IMR-90 (cell line): ENCODE measurements around the gene PLIN5. TPM values are rescaled to one million over a fixed set of nuclear protein-coding genes. Genes with fewer than 3 reads are reported as not detected.

ENCODE experiments used
- ATAC-seq: fragments of 200-7000 bp; cut with Tn5 transposase; 2 replicates; pipeline ENCODE4 v1.9.1; 2020; ENCODE audit warnings: low read depth, mild to moderate bottlenecking, moderate library complexity
- BruUV-seq: library from RNA; stranded (reverse); fragments of 400-500 nt; replicated peaks from 2 replicates; lab custom pipeline; 2021; lab: Mats Ljungman, UMichigan
- CTCF ChIA-PET: fragments of 300-600 bp; formaldehyde crosslinking; extraction: SDS; loops from one replicate; lab custom pipeline; 2021; ENCODE audit warnings: antibody characterized with exemption; lab: Yijun Ruan, JAX
- POLR2A ChIA-PET: fragments of 300-600 bp; sonication (Branson Sonifier 250); formaldehyde crosslinking; loops from one replicate; lab custom pipeline; 2022; ENCODE audit warnings: antibody characterized with exemption; ENCODE audit not compliant: unreplicated experiment; lab: Charles Lee
- DNase-seq: peaks from one replicate; pipeline ENCODE4 v3.0.0; 2013
- H2AFZ ChIP-seq: replicated peaks from 2 replicates; pipeline ENCODE3; 2013; ENCODE audit warnings: low read length, mild to moderate bottlenecking; ENCODE audit not compliant: poor library complexity
- H2AK5ac ChIP-seq: 2 replicates; pipeline ENCODE4 v1.6.1; 2013; ENCODE audit warnings: low read depth, low read length, inconsistent platforms
- H2AK9ac ChIP-seq: replicated peaks from 2 replicates; pipeline ENCODE3; 2013; ENCODE audit warnings: mild to moderate bottlenecking, low read depth, low read length, moderate library complexity; ENCODE audit not compliant: poor library complexity
- H2BK120ac ChIP-seq: 2 replicates; pipeline ENCODE4 v1.6.1; 2013; ENCODE audit warnings: low read depth, low read length, inconsistent platforms
- H2BK15ac ChIP-seq: 3 replicates; pipeline ENCODE4 v1.6.1; 2013; ENCODE audit warnings: low read depth, low read length, inconsistent platforms
- H2BK20ac ChIP-seq: 2 replicates; pipeline ENCODE4 v1.6.1; 2013; ENCODE audit warnings: low read depth, mild to moderate bottlenecking, inconsistent platforms, low read length, moderate library complexity
- H2BK5ac ChIP-seq: 2 replicates; pipeline ENCODE4 v1.6.1; 2013; ENCODE audit warnings: mild to moderate bottlenecking, low read depth, low read length, inconsistent platforms; ENCODE audit not compliant: poor library complexity, severe bottlenecking
- H3K14ac ChIP-seq: replicated peaks from 2 replicates; pipeline ENCODE4 v1.6.1; 2013; ENCODE audit warnings: low read depth, low read length, inconsistent platforms
- H3K18ac ChIP-seq: 2 replicates; pipeline ENCODE4 v1.6.1; 2013; ENCODE audit warnings: low read depth, low read length, control low read depth
- H3K23ac ChIP-seq: 2 replicates; pipeline ENCODE4 v1.6.1; 2013; ENCODE audit warnings: low read depth, low read length, inconsistent platforms
- H3K27ac ChIP-seq: 2 replicates; pipeline ENCODE4 v1.5.1; 2013; ENCODE audit warnings: mild to moderate bottlenecking, control low read depth, low read length; ENCODE audit not compliant: insufficient read depth
- H3K27me3 ChIP-seq: 2 replicates; pipeline ENCODE4 v1.6.1; 2013; ENCODE audit warnings: low read length; ENCODE audit not compliant: control insufficient read depth, insufficient read depth
- H3K36me3 ChIP-seq: 2 replicates; pipeline ENCODE4 v1.6.1; 2013; ENCODE audit warnings: low read length, mixed read lengths; ENCODE audit not compliant: control insufficient read depth, insufficient read depth
- H3K4ac ChIP-seq: 2 replicates; pipeline ENCODE4 v1.6.1; 2013; ENCODE audit warnings: low read depth, low read length, inconsistent platforms
- H3K4me1 ChIP-seq: 2 replicates; pipeline ENCODE4 v1.6.1; 2013; ENCODE audit warnings: low read length, mixed read lengths; ENCODE audit not compliant: control insufficient read depth, insufficient read depth
- H3K4me2 ChIP-seq: 2 replicates; pipeline ENCODE4 v1.6.1; 2013; ENCODE audit warnings: low read depth, mild to moderate bottlenecking, control low read depth, low read length, moderate library complexity
- H3K4me3 ChIP-seq: 2 replicates; pipeline ENCODE4 v1.5.1; 2013; ENCODE audit warnings: low read depth, mild to moderate bottlenecking, control low read depth, low read length, moderate library complexity; ENCODE audit not compliant: insufficient read depth
- H3K56ac ChIP-seq: 2 replicates; pipeline ENCODE4 v1.6.1; 2013; ENCODE audit warnings: low read length, inconsistent platforms; ENCODE audit not compliant: insufficient read depth; ENCODE audit errors: extremely low read depth
- H3K79me1 ChIP-seq, 2 experiments: 2 replicates each; pipeline ENCODE4 v1.6.1; 2013; ENCODE audit warnings: low read length in 2 of 2, inconsistent platforms in 1 of 2, low read depth in 1 of 2
- H3K9ac ChIP-seq: 2 replicates; pipeline ENCODE4 v1.6.1; 2013; ENCODE audit warnings: low read depth, low read length, control low read depth
- H3K9me1 ChIP-seq: 2 replicates; pipeline ENCODE4 v1.6.1; 2013; ENCODE audit warnings: low read length, inconsistent platforms; ENCODE audit not compliant: insufficient read depth
- H3K9me3 ChIP-seq: 2 replicates; pipeline ENCODE4 v1.6.1; 2013; ENCODE audit warnings: low read length; ENCODE audit not compliant: control insufficient read depth, insufficient read depth
- H4K20me1 ChIP-seq: 2 replicates; pipeline ENCODE4 v1.6.1; 2013; ENCODE audit warnings: low read length, inconsistent platforms; ENCODE audit not compliant: insufficient read depth
- H4K5ac ChIP-seq: 2 replicates; pipeline ENCODE4 v1.6.1; 2013; ENCODE audit warnings: mild to moderate bottlenecking, low read depth, low read length, control low read depth
- H4K8ac ChIP-seq, 2 experiments: 2 replicates each; pipeline ENCODE4 v1.6.1; 2013; ENCODE audit warnings: low read depth in 2 of 2, low read length in 2 of 2, control low read depth in 1 of 2, inconsistent platforms in 1 of 2
- H4K91ac ChIP-seq: 2 replicates; pipeline ENCODE4 v1.6.1; 2013; ENCODE audit warnings: low read depth, low read length, inconsistent platforms; ENCODE audit not compliant: insufficient read depth
- BHLHE40 ChIP-seq: fragments of 150-350 bp; IDR thresholded peaks from 2 replicates; pipeline ENCODE4 v1.6.1; 2016; ENCODE audit warnings: mild to moderate bottlenecking, low read depth, low read length
- CEBPB ChIP-seq: IDR thresholded peaks from 2 replicates; pipeline ENCODE4 v1.6.1; 2012; ENCODE audit warnings: low read depth, low read length, improper control_type of control experiment
- CHD1 ChIP-seq: IDR thresholded peaks from 2 replicates; pipeline ENCODE4 v1.6.1; 2012; ENCODE audit warnings: low read depth, low read length, improper control_type of control experiment
- CTCF ChIP-seq: conservative IDR thresholded peaks from 2 replicates; pipeline ENCODE4 v1.5.1; 2012; ENCODE audit warnings: mild to moderate bottlenecking, low read depth, low read length, improper control_type of control experiment
- ELK1 ChIP-seq: fragments of 150-350 bp; IDR thresholded peaks from 2 replicates; pipeline ENCODE4 v1.6.1; 2016; ENCODE audit warnings: low read depth, mild to moderate bottlenecking, low read length, moderate library complexity, borderline replicate concordance
- FOS ChIP-seq: fragments of 150-350 bp; IDR thresholded peaks from 2 replicates; pipeline ENCODE4 v1.6.1; 2016; ENCODE audit warnings: low read depth, low read length
- SMC3 ChIP-seq: fragments of 150-350 bp; IDR thresholded peaks from 2 replicates; pipeline ENCODE4 v1.6.1; 2016; ENCODE audit warnings: low read depth, mild to moderate bottlenecking, antibody characterized with exemption, low read length, moderate library complexity
- WGBS, 2 experiments: methylation state at CpG; one replicate each; pipeline versions ENCODE4 v1.1.5 to v1.1.7; 2013; ENCODE audit warnings: missing lambda C conversion rate in 2 of 2; ENCODE audit not compliant: insufficient read length in 1 of 2; ENCODE audit errors: extremely low coverage in 2 of 2; 5-methylcytosine and 5-hydroxymethylcytosine counted together
- dilution Hi-C: fragments of 300-500 bp; cut with HindIII; formaldehyde crosslinking; loops from one replicate; pipeline ENCODE4 v1.14.3; 2018; ENCODE audit warnings: low sequenced_read_pairs; ENCODE audit not compliant: unreplicated experiment
- in situ Hi-C: fragments of 300-500 bp; cut with MboI; formaldehyde crosslinking; loops from 3 replicates; pipeline ENCODE4 v1.14.3; 2019; ENCODE audit warnings: low sequenced_read_pairs, inconsistent platforms, mixed read lengths
- intact Hi-C: fragments of 100-400 bp; cut with micrococcal nuclease; formaldehyde crosslinking; loops from 2 replicates; pipeline ENCODE4 v1.10.0; 2022
- polyA plus RNA-seq, 3 experiments: library from polyadenylated mRNA; depleted of rRNA; stranded (reverse); fragments of >200 nt; gene quantifications; 2 replicates each; pipeline ENCODE4 v1.2.3, GENCODE V29; 2012; ENCODE audit warnings: low replicate concordance in 1 of 3
- total RNA-seq: library from RNA; depleted of rRNA; stranded (reverse); fragments of >200 nt; gene quantifications from 2 replicates; pipeline ENCODE4 v1.2.3, GENCODE V29; 2012

Gene PLIN5
- total and polyA plus RNA-seq, 2 of the 4 experiments (the other 2 are of a cell fraction) = not detected

DNA sequence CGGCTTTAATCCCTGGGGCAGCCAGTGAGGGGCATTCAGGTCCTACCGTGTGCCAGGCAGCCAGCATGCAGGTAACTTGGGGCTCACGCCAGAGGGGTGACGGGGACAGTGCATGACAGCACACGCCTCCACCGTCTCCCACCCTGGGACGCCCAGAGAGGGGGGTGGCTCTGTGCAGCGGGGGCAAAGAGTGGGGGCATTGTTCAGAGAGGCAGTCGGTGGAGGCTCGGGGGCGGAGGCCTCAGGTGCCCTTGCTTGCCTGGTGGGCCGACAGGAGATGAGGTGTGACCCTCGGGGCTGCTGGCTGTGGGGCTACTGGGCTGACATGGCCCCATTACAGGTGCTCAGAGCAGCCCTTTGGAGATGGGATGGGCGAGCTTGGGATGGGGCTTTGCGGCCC is 35.2 kb downstream of the PLIN5 start:
- no peak overlapping the region for H3K4me3 ChIP-seq
- no peaks in the 10 kb centered on the region for H3K9me3 ChIP-seq
- ChIA-PET CTCF (no interaction called here), POLR2A (no interaction called here)
- H4K8ac ChIP-seq = no peak overlapping the region
- ATAC-seq = no peak
- H3K9ac ChIP-seq = no peak overlapping the region
- 87% methylated on average over 11 of the region's 15 CpGs; no CpG with 5 or more reads in 1 of the 2 experiments for WGBS, 2 experiments
- H3K14ac ChIP-seq = no peak overlapping the region
- TF ChIP-seq CTCF (no peak), BHLHE40 (no peak), CHD1 (no peak), ELK1 (no peak), CEBPB (no peak), FOS (no peak), SMC3 (no peak)
- H2BK15ac ChIP-seq = no peak overlapping the region
- no peak for DNase-seq
- no peaks in the 10 kb centered on the region for H4K20me1 ChIP-seq
- H3K27me3 ChIP-seq = no peaks in the 10 kb centered on the region
- no peak overlapping the region for H2BK20ac ChIP-seq
- no peak overlapping the region for H2BK120ac ChIP-seq
- no peak overlapping the region for H2BK5ac ChIP-seq
- H3K18ac ChIP-seq = no peak overlapping the region
- H3K4ac ChIP-seq = no peak overlapping the region
- H2AFZ ChIP-seq = no peak overlapping the region
- H3K23ac ChIP-seq = no peak overlapping the region
- H2AK9ac ChIP-seq = no peak overlapping the region
- H3K4me1 ChIP-seq = no peaks in the 10 kb centered on the region
- peaks cover 73% of the 10 kb centered on the region for H3K36me3 ChIP-seq
- H4K91ac ChIP-seq = no peak overlapping the region
- H2AK5ac ChIP-seq = no peak overlapping the region
- H3K56ac ChIP-seq = no peak overlapping the region
- dilution Hi-C loops (no loop called here), in situ Hi-C loops (no loop called here), intact Hi-C loops (no loop called here)
- no peaks in the 10 kb centered on the region for H3K9me1 ChIP-seq
- no peak overlapping the region for H3K27ac ChIP-seq
- H3K4me2 ChIP-seq = no peak overlapping the region
- no TSS peak for BruUV-seq
- no peaks in the 10 kb centered on the region; a peak in 1 of 4 replicates for H3K79me1 ChIP-seq
- H4K5ac ChIP-seq = no peak overlapping the region
